GM19463 (cell line): Measurements from ENCODE around the gene KSR1.
"Not testable (repeated sequence)": the region's sequence is repeated elsewhere in the genome, so short reads cannot be mapped to it uniquely, and the experiment has no call there.

ENCODE experiments used
- ATAC-seq: cut with Tn5 transposase; IDR thresholded peaks from one replicate; pipeline ENCODE4 v1.9.1; 2021; ENCODE audit warnings: mild to moderate bottlenecking, moderate library complexity; ENCODE audit not compliant: unreplicated experiment

KSR1 gene

DNA sequence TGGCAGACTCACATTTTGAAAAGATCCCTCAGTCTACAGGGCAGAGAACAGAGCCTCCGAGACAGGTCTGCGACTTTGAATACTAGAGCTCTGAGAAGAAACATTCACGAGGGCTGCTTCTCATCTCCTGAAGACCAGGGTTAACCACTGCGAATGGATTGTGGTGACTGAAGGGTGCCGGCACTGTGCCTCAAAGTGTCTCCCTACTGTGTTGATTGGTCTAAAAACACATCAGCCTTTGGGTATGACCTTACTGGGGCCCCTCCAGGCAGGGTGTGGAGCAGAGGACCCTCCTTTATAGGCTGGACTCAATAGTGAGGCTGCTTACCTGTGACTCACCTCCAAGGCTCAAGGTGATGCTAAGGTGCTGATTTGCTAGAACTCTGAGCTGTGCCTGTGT lies 172.1 kb downstream of the KSR1 start:
- no peak for ATAC-seq

- ATAC-seq, result not testable (repeated sequence)
These were observed 173.0 kb downstream of the KSR1 start for GRCh38 chr17:27629260-27629659.

- peak; percentile 62 for ATAC-seq
These were observed 174.6 kb downstream of the KSR1 start, which contains the start of gene LGALS9 for GRCh38 chr17:27630607-27631410. Gene LGALS9, plus strand, starts transcription at chr17:27631188. Its CDS starts 78 bp downstream, at chr17:27631266.

DNA sequence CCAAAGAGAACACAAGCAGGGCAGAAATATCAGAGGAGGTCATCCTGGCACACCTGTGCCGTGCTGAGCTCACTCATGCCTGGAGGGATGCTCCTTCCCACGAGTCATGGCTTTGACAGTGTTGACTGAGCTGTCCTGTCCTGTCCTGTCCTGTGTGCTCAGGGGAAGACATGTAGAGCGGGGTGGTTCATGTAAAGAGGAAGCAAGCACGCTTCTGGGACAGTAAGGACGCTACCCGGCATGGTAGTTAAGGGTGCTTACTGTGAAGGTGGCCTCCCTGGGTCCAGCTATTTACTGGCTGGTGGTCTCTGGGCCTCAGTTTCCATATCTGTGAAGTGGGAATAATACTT lies 175.1 kb downstream of the KSR1 start:
- ATAC-seq, result peak; percentile 24

- ATAC-seq, result no peak
These were observed 175.9 kb downstream of the KSR1 start for GRCh38 chr17:27631897-27632725.

DNA sequence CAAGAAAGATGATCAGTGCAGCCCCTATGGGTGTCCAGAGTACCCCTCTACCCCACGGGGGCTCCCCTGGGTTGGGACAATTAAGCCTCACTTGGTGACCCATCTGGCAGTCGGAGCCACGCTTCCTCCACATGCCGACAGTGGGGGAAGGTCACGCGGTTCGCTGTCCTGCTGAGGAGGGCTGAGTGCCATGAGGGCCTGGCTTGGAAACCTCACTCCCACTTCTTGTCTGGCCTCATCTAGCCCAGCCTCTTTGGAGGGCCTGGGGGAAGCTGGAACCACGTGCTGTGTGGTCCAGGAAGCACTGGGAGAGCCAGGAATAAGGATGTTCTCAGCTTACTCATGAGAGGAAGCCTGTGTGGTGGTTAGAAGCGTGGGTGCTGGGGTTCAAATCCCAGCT lies 176.5 kb downstream of the KSR1 start:
- not testable (repeated sequence) for ATAC-seq

DNA sequence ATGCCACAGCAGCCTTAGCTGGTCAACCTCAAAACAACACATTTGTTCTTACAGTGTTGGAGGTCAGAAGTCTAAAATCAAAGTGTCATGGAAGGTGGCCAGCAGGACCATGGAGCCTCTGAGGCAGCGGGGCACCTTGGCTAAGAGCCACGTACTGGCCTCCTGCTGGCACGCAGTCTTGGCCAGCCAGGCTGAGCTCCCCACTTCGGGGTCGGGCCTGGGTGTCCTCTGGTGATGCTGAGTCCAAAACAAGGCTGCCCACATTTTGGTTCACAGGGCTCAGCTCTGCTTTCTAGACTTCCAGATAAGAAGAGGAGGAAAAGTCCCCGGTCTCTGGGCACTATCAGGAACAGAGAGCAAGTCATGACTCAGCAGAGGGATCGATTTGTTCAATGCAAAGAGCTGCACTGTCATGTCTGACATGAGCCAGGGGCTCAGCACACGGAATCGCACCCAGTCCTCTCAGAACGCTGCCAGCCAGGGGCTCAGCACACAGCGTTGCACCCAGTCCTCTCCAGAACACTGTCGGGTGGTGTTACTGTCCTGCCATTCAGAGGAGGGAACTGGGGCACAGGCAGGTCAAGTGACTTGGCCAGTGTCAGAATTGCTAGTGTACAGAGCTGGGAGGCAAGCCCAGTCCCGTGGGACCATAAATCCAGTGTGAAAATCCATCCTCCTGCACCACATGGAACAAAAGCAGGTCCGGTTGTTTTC lies 177.2 kb downstream of the KSR1 start:
- no peak for ATAC-seq

- ATAC-seq, result no peak
These were observed 177.7 kb downstream of the KSR1 start for GRCh38 chr17:27634026-27634335.

DNA sequence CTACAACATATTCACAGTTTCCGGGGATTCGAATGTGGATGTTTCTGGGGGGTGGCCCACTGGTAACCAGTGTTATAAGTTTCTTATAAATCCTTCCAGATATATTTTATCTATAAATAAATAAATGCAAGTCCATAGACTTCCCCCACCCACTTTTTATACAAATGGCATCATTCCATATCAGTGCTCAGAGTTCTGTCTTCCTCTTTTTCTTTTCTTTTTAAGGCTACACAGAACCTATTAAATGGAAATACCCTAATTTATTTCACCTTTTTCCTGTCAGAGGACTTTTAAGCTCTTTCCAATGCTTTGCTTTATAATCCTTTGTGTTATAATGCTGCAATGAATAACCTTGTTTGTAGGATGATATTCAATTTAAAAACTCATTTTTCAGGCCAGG lies 178.5 kb downstream of the KSR1 start:
- ATAC-seq, result no peak

GRCh38 chr17:27635275-27635823 lies 179.1 kb downstream of the KSR1 start:
- no peak for ATAC-seq

DNA sequence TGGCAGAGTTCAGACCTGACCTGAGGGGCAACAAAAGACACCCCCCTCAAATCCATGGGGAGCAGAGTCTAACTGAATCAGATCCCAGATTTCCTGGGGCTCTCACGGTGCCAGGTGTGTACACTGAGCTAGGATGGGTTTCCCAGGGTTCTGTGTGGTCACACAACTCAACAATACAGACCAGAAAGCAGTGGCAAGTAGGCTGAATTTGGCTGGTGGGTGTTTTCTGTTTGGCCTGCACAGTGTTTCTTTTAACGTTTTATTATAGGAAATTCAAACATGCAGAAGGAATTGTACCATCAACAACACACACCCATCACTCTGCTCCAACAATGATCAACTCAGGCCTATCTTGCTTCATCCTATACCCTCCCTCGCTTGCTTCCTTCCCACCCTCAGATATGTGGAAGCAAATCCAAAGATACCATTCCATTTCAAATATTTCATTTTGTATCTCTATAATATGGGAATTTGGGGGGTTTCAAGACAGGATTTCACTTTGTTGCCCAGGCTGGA lies 179.8 kb downstream of the KSR1 start:
- not testable (repeated sequence) for ATAC-seq

DNA sequence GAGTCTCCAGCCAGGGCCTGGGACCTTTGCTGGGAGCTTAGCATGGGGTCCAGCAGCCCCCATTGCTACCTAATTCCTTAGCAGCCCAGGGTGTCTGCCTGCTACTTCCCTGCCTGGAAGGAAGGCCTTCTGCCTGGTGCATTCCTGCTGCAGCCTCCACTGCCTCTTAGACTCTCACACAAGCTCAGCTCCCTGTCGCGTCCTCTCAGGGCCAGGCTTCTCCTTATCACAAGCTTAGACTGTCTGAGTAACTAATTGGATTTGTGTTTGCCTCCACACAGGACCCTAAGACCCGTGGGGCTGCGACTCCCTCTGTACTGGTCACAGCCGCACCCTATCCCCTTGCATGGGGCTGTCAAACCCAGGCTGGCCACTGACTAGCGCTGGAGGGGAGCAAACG lies 181.6 kb downstream of the KSR1 start:
- ATAC-seq, result not testable (repeated sequence)

GRCh38 chr17:27638415-27638914 lies 182.2 kb downstream of the KSR1 start:
- ATAC-seq, result not testable (repeated sequence)

DNA sequence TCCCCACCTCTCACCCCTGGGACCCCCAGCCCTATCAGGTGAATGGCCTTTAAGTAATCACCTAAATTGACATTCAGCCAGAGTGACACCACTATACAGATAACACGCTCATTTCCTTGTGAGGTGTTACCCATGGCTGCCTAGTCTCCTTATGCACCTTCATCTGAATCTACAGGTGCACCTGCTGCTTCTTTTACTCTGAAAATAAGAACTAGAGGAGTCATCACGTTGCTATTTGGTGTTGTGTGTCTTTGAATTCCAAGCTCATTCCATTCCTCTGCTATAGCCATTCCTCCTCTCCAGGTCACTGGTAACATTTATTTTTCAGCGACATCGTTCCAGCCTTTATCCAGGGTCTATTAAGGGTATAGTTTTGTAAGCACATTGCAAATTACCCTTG lies 184.5 kb downstream of the KSR1 start:
- no peak for ATAC-seq

GRCh38 chr17:27644586-27644985 lies 188.3 kb downstream of the KSR1 start:
- ATAC-seq, result no peak

GRCh38 chr17:27645621-27646020 lies 189.4 kb downstream of the KSR1 start:
- ATAC-seq, result not testable (repeated sequence)

GRCh38 chr17:27646232-27646631 lies 190.0 kb downstream of the KSR1 start:
- ATAC-seq, result no peak

DNA sequence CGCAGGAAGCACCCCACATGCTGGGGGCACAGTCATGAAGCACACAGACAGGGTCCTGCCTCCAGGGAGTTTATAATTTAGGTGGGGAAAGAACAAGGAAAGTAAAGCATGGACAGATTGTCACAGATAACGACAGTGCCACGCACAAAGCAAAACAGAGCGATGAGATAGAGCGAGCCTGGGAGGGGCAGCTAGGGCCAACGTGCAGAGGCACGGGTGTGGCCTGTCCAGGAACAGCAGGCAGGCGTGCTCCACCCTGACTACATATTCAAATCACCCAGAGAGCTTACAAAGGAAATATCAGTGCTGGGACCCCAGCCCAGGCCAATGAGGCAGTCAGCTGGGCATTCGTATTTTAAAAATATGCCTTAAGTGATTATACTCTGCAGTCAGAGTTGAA lies 191.5 kb downstream of the KSR1 start:
- ATAC-seq, result no peak

GRCh38 chr17:27649111-27649571 lies 192.9 kb downstream of the KSR1 start:
- not testable (repeated sequence) for ATAC-seq

DNA sequence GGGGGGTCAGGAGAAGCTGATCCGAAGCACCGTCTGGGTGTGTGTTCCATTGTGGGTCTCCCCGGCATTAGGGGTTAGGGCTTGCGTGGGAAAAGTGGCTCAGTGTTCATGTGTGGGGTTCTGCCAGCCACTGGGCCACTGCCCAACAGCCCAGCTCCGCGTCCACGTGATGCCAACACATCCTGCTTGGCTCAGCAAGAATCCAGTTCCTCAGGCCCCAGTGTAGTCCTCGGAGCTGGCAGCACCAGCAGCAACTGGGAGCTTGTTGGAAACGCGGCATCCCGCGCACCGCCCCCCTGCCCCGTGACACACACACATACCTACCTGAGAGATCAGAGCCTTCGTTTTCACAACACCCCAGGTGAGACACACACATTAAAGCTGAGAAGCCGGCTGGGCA lies 193.7 kb downstream of the KSR1 start:
- no peak for ATAC-seq

- ATAC-seq, result no peak
These were observed 194.6 kb downstream of the KSR1 start for GRCh38 chr17:27650836-27651235.
